Embryonic facial prominence (tissue), 1 donor: ENCODE results near the gene KIF16B.
"Not testable (repeated sequence)": the region's sequence is repeated elsewhere in the genome, so short reads cannot be mapped to it uniquely, and the experiment has no call there.

Experiments
- DNase-seq: peaks from one replicate; pipeline ENCODE4 v3.0.0-alpha.2; 2016; ENCODE audit errors: extremely low spot score

The KIF16B gene

GRCh38 chr20:16573001-16573965, at the start of gene KIF16B:
TSS of gene KIF16B (minus strand) at chr20:16573448. CDS start at chr20:16573275, 173 bp downstream.
- peak; percentile 73 for DNase-seq

- no peak for DNase-seq
These were observed 49.3 kb upstream of the KIF16B start for GRCh38 chr20:16622501-16622900.

- DNase-seq, result no peak
These were observed 48.3 kb upstream of the KIF16B start for GRCh38 chr20:16621435-16622141.

GRCh38 chr20:16620961-16621360, 47.7 kb upstream of the KIF16B start:
- no peak for DNase-seq

GRCh38 chr20:16619953-16620352, 46.7 kb upstream of the KIF16B start:
- no peak for DNase-seq

- no peak for DNase-seq
These were observed 43.8 kb upstream of the KIF16B start for GRCh38 chr20:16617056-16617455.

- no peak for DNase-seq
These were observed 43.1 kb upstream of the KIF16B start for GRCh38 chr20:16616317-16616716.

GRCh38 chr20:16615199-16615598, 42.0 kb upstream of the KIF16B start:
- peak; percentile 55 for DNase-seq

- DNase-seq, result no peak
These were observed 40.7 kb upstream of the KIF16B start for GRCh38 chr20:16613954-16614353.

GRCh38 chr20:16612706-16613105, 39.5 kb upstream of the KIF16B start:
- DNase-seq, result no peak

- DNase-seq, result no peak
These were observed 38.6 kb upstream of the KIF16B start for GRCh38 chr20:16611817-16612216.

GRCh38 chr20:16609066-16609465, 35.8 kb upstream of the KIF16B start:
- DNase-seq, result no peak

GRCh38 chr20:16608277-16608650, 35.0 kb upstream of the KIF16B start:
- DNase-seq, result no peak

- no peak for DNase-seq
These were observed 34.4 kb upstream of the KIF16B start for GRCh38 chr20:16607364-16608276.

GRCh38 chr20:16606468-16607070, 33.3 kb upstream of the KIF16B start:
- no peak for DNase-seq

GRCh38 chr20:16601047-16601446, 27.8 kb upstream of the KIF16B start:
- no peak for DNase-seq

GRCh38 chr20:16599257-16599656, 26.0 kb upstream of the KIF16B start:
- no peak for DNase-seq

GRCh38 chr20:16596991-16597390, 23.7 kb upstream of the KIF16B start:
- DNase-seq, result no peak

- not testable (repeated sequence) for DNase-seq
These were observed 23.2 kb upstream of the KIF16B start for GRCh38 chr20:16596404-16596803.

GRCh38 chr20:16595376-16595775, 22.1 kb upstream of the KIF16B start:
- no peak for DNase-seq

- no peak for DNase-seq
These were observed 16.9 kb upstream of the KIF16B start for GRCh38 chr20:16590041-16590633.
